Activated T-cell treated with anti-CD3 and anti-CD28 coated beads, Interleukin-2, amount 50 U/mL, for 1 hour (primary cell): Measurements from ENCODE around the gene FAM171A2.
"Not testable (repeated sequence)": the region's sequence is repeated elsewhere in the genome, so short reads cannot be mapped to it uniquely, and the experiment has no call there.

Experiments
- DNase-seq: peaks from one replicate; pipeline ENCODE4 v3.0.0-alpha.2; 2020

Gene FAM171A2

DNA sequence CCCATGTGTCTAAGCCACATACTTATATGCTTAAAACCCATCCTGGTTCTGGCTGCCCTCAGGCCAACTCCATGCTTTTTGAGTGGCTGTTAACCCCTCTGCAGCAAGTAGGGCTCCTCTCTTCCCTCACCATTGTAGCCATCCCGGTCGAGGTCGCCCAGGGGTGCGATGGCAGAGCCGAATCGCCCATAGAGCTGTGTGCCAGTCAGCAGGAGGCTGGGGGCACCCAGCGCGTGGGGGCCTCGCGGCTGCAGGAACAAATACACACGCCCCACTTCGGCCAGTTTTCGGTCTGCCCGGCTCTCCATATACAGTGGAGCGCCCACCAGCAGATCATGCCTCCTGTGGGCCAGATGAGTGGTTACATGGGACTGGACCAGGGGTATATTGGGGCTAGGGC is 19.7 kb upstream of the FAM171A2 start:
- no peak for DNase-seq

DNA sequence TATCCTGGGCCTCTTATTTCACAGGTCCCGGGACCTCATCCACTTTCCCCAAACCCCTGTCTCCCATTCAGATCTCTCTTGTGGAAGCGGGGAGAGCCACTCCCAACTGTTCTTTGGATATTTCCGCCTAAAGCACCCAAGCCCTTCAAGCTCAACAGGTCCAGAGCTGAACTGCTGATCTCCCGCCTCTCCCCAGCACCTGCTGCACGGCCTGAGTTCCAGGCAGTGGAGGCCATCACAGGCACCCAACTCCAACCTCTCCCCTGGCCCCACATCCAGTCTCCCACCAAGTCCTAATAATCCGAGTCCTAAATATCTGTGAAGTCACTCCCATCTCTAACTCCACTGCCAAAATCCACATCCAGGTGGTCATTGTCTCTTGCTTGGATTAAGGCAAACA is 19.3 kb upstream of the FAM171A2 start:
- no peak for DNase-seq

DNA sequence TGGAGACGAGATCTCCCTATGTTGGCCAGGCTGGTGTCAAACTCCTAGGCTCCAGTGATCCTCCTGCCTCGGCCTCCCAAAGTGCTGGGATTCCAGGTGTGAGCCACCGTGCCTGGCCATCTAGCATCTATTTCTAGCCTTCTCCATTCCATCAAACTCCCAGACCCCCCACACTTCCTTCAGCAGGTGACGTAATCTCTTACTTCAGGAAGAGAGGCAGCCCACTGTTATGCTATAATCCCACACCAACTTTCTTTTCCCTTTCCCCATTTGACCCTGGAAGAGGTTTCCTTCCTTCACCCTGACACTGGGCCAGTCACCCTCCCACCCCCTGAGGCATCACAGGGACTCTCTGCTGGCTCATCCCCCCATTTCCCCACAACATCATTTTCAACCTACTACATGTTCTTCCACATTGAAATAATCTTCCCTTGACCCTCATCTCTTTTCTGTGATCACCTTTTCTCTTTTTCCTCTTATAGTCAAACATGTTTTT is 18.2 kb upstream of the FAM171A2 start:
- no peak for DNase-seq

DNA sequence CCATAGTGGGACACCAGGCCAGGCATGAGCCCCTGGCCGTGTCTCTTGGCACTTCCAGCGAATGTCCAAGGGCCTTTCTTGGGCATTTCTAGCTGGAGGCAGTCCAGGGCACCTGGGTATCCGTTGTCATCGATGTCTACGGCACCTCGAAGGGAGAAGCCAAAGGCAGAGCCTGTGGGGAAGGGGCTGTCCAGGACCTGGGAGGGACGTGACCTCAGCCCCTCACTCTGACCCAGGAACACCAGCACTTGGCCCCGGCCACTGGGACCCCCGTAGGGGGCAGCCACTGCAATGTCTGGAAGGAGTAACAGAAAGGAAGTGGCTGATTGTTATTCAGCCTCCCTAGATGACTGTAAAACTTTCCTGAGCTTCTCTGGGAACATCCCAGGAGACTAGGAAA is 17.1 kb upstream of the FAM171A2 start:
- DNase-seq: no peak

GRCh38 chr17:44379887-44380286 is 16.2 kb upstream of the FAM171A2 start:
- DNase-seq: no peak

GRCh38 chr17:44378171-44378705 is 14.6 kb upstream of the FAM171A2 start:
- no peak for DNase-seq

GRCh38 chr17:44376779-44377178 is 13.1 kb upstream of the FAM171A2 start:
- no peak for DNase-seq

- no peak for DNase-seq
These were observed 12.5 kb upstream of the FAM171A2 start for GRCh38 chr17:44376124-44376523.

- DNase-seq: no peak
These were observed 11.8 kb upstream of the FAM171A2 start for GRCh38 chr17:44375196-44376017.

DNA sequence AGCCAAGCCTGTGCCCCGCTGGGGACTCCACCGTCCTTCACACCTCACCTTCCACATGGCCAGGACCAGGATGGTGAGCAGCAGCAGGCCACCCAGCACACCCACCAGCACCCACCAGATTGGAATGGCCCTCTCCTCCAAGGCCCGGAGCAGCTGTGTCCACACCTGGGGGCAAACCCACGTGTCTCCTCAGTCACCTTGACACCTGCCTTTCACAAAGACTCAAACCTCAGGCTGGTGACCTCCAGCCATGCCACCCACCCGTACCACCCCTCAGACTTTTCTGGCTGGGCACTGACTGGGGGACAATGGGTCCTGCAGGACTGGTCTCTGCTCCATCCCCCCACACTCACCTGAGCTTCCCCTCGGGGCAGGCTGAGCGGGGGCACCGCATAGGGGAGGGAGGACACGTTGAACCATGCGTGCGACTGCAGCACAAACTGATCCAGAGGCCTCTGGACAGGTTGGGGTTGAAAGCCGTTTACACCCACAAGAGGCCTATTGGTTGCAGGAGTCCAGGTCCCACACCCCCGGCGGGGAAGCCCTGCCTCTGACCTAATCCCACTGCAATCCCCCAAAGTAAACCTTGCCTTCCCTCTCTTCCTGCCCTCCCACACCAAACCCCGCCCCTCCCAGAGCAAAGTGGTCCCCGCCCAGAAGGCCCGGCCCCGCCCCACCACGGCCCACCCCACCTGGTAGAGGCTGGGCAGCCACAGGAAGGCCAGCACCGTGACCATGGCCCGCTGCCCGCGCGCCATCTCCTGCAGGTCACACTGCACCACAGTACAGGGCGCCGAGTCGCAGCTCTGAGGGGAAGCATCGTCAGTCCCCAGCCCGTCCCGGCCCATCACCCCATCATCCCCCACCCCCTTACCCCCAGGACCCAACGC is 10.9 kb upstream of the FAM171A2 start:
- no peak for DNase-seq

- DNase-seq: no peak
These were observed 8.4 kb upstream of the FAM171A2 start for GRCh38 chr17:44372036-44372435.

- not testable (repeated sequence) for DNase-seq
These were observed 5.9 kb upstream of the FAM171A2 start for GRCh38 chr17:44369414-44370023.

GRCh38 chr17:44368391-44369243 is 5.0 kb upstream of the FAM171A2 start:
- DNase-seq: not testable (repeated sequence)

- DNase-seq: no peak
These were observed 3.8 kb upstream of the FAM171A2 start for GRCh38 chr17:44367231-44367979.

- DNase-seq: not testable (repeated sequence)
These were observed 1.4 kb upstream of the FAM171A2 start for GRCh38 chr17:44365051-44365450.

- DNase-seq: no peak
These were observed 572 bp downstream of the FAM171A2 start for GRCh38 chr17:44362949-44363612.

DNA sequence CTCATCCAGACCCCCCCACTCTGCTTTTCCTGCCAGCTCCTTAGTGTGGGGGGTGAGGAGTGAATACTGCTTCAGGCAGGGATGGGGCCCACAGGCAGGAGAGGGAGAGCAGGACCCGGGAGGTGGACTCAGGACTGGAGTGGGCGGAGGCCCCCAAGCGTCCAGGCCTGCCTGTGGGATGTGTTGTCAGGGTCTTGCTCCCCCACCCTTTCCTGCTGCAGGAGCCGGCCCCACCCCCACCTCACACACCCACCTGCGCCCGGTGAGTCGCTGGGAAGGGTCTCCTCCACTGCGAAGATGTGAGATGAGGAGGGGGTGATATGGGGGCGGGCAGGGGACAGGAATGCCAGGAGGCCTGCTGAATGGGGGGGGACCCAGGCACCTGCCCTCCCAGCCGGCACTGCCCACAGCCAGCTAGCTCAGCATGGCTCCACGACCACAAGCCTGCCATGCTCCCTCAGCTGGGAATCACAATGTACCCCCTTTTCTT is 1.1 kb downstream of the FAM171A2 start:
- DNase-seq: no peak

GRCh38 chr17:44361292-44362260 is 2.1 kb downstream of the FAM171A2 start:
- no peak for DNase-seq

- no peak for DNase-seq
These were observed 2.8 kb downstream of the FAM171A2 start for GRCh38 chr17:44360826-44361225.
